Ishikawa (cell line): Measurements from ENCODE around the gene GPC6.

Experiments
- CEBPB ChIP-seq: IDR thresholded peaks from 2 replicates; pipeline ENCODE4 v1.6.1; 2012
- CREB1 ChIP-seq: IDR thresholded peaks from 2 replicates; pipeline ENCODE4 v1.6.1; 2012; ENCODE audit warnings: low read depth
- EGR1 ChIP-seq: IDR thresholded peaks from 2 replicates; pipeline ENCODE4 v1.6.1; 2012
- EP300 ChIP-seq: IDR thresholded peaks from 2 replicates; pipeline ENCODE4 v1.6.1; 2012; ENCODE audit warnings: borderline replicate concordance
- FOXM1 ChIP-seq: IDR thresholded peaks from 2 replicates; pipeline ENCODE4 v1.6.1; 2012; ENCODE audit warnings: low read depth, borderline replicate concordance
- NFIC ChIP-seq: IDR thresholded peaks from 2 replicates; pipeline ENCODE4 v1.6.1; 2012
- RAD21 ChIP-seq: IDR thresholded peaks from 2 replicates; pipeline ENCODE4 v1.6.1; 2012; ENCODE audit warnings: low read depth
- TAF1 ChIP-seq: IDR thresholded peaks from 2 replicates; pipeline ENCODE4 v1.6.1; 2012; ENCODE audit warnings: low read depth, mild to moderate bottlenecking
- TCF12 ChIP-seq: IDR thresholded peaks from 2 replicates; pipeline ENCODE4 v1.6.1; 2012; ENCODE audit warnings: low read depth
- TEAD4 ChIP-seq: IDR thresholded peaks from 2 replicates; pipeline ENCODE4 v1.6.1; 2012
- YY1 ChIP-seq: IDR thresholded peaks from 2 replicates; pipeline ENCODE4 v1.6.1; 2012; ENCODE audit warnings: low read depth
- ZBTB7A ChIP-seq: IDR thresholded peaks from 2 replicates; pipeline ENCODE4 v1.6.1; 2012; ENCODE audit warnings: low read depth
- TF ChIP-seq, protein P1 (sequence below): IDR thresholded peaks from 2 replicates; pipeline ENCODE4 v1.6.1; 2012
- TF ChIP-seq, protein P2 (sequence below): IDR thresholded peaks from 2 replicates; pipeline ENCODE4 v1.6.1; 2012; ENCODE audit warnings: low read depth, mild to moderate bottlenecking
- TF ChIP-seq, protein P3 (sequence below): IDR thresholded peaks from 2 replicates; pipeline ENCODE4 v1.6.1; 2012

Gene GPC6

DNA sequence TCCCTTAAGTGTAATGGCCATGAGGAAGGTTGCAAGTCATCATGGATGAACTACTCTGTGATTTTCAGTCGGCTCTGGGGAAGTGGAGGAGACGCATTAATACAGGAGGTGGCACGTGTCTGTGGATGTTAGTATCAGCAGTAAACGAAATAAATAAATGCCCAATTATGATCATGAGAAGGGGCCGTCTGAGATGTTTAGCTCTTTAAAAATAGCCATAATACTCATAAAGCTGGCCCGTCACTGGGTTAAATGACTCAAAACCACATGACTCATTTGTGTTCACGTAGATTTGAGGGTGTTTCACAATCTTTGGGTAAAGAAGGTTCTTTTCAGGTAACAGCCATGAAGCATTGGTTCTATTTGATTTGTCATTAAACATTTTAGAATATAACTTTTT lies 620.6 kb downstream of the GPC6 start:
- TF ChIP-seq ZBTB7A (no peak), EGR1 (no peak), TCF12 (no peak), TEAD4 (no peak)
- TF ChIP-seq, protein P1, sequence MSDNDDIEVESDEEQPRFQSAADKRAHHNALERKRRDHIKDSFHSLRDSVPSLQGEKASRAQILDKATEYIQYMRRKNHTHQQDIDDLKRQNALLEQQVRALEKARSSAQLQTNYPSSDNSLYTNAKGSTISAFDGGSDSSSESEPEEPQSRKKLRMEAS, result no peak

DNA sequence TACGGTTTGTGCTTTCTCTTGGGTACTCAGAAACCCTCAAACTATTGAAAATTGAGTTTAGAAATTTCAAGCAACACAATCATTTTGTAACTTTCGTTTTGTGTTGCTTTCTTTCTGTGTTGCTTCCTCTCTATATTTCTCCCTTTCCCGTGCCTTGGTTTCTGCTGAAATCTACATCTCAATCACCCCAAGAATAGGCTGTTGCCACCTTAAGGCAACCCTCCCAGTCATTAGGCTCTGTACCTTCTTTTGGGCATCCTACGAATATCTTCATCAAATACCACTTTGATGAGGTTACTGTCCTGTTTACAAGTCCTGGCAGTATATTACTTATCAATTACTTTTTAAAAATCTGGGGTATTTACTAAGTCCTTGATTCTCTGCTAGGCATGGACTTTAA lies 621.6 kb downstream of the GPC6 start:
- TF ChIP-seq TCF12 (no peak), EP300 (no peak), EGR1 (no peak), ZBTB7A (no peak), CEBPB (no peak), YY1 (no peak), TEAD4 (no peak)
- TF ChIP-seq, protein P2, sequence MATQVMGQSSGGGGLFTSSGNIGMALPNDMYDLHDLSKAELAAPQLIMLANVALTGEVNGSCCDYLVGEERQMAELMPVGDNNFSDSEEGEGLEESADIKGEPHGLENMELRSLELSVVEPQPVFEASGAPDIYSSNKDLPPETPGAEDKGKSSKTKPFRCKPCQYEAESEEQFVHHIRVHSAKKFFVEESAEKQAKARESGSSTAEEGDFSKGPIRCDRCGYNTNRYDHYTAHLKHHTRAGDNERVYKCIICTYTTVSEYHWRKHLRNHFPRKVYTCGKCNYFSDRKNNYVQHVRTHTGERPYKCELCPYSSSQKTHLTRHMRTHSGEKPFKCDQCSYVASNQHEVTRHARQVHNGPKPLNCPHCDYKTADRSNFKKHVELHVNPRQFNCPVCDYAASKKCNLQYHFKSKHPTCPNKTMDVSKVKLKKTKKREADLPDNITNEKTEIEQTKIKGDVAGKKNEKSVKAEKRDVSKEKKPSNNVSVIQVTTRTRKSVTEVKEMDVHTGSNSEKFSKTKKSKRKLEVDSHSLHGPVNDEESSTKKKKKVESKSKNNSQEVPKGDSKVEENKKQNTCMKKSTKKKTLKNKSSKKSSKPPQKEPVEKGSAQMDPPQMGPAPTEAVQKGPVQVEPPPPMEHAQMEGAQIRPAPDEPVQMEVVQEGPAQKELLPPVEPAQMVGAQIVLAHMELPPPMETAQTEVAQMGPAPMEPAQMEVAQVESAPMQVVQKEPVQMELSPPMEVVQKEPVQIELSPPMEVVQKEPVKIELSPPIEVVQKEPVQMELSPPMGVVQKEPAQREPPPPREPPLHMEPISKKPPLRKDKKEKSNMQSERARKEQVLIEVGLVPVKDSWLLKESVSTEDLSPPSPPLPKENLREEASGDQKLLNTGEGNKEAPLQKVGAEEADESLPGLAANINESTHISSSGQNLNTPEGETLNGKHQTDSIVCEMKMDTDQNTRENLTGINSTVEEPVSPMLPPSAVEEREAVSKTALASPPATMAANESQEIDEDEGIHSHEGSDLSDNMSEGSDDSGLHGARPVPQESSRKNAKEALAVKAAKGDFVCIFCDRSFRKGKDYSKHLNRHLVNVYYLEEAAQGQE, result no peak
- TF ChIP-seq, protein P1, result no peak
- TF ChIP-seq, protein P3, sequence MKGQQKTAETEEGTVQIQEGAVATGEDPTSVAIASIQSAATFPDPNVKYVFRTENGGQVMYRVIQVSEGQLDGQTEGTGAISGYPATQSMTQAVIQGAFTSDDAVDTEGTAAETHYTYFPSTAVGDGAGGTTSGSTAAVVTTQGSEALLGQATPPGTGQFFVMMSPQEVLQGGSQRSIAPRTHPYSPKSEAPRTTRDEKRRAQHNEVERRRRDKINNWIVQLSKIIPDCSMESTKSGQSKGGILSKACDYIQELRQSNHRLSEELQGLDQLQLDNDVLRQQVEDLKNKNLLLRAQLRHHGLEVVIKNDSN, result no peak

DNA sequence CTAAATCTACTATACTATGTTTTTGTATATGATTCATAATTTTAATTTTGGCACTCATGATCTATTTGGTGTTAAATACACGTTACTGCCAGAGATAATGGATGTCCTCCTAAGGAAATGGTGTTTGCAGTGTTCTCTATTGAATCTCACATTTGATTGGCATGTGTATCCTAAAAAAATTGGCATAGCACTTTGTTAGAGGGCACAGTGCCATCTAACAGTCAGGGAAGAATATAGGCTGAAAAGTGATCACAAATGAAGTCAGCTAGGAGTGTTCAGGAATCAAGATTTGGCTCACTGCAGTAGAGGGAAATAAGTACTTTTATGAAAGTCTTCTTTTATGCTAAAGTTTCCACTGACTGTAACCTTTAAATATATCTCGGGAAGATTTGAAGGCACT lies 624.6 kb downstream of the GPC6 start:
- no peak for TF ChIP-seq CREB1
- TF ChIP-seq FOXM1, result no peak
- TF ChIP-seq EP300, result no peak
- TF ChIP-seq, protein P3, result no peak
- TF ChIP-seq, protein P2, result no peak

DNA sequence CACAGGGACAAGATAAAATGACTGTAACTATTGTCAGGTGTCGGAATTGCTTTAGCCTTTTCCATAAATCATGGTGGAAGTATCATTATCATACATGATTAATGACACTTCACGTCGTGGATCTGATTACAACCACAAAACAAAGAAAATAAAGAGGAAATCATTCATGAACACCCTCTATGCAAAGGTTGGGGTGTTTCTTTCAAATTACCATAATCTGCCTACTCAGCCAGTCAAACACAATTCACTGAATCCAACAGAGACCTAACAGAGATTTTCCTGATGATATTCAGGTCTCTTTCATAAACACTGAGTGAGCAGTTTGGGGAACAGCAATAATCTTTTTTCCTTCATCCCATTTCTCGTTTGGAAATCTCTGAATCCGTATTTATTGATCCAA lies 627.3 kb downstream of the GPC6 start:
- TF ChIP-seq EP300 (no peak), EGR1 (no peak), FOXM1 (no peak), CREB1 (no peak), YY1 (no peak), CEBPB (no peak), TAF1 (no peak), TEAD4 (no peak), TCF12 (no peak), NFIC (no peak), RAD21 (no peak), ZBTB7A (no peak)
- TF ChIP-seq, protein P1, result no peak
- TF ChIP-seq, protein P3, result no peak
- TF ChIP-seq, protein P2, result no peak

DNA sequence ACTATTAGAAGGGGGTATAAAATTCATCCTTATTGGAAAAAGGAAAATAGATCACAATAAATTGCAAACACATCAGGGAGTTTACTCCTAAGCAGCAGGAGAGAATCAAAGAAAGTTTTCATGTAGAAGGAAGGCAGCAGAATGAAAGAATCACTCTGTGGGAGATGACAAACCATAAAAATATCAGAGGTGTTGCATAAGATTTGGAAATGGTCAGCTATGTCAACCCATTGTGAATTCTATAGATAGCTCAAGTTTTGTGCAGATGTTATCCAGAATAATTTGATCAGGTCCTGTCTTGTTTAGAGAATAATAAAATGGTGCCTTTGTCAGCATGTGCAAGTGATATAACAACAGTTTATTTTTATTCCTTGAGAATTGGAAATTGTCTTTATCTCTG lies 630.5 kb downstream of the GPC6 start:
- TF ChIP-seq, protein P1, result no peak
- no peak for TF ChIP-seq ZBTB7A
